Measurements from ENCODE around the gene SCNN1A.

The SCNN1A gene

DNA sequence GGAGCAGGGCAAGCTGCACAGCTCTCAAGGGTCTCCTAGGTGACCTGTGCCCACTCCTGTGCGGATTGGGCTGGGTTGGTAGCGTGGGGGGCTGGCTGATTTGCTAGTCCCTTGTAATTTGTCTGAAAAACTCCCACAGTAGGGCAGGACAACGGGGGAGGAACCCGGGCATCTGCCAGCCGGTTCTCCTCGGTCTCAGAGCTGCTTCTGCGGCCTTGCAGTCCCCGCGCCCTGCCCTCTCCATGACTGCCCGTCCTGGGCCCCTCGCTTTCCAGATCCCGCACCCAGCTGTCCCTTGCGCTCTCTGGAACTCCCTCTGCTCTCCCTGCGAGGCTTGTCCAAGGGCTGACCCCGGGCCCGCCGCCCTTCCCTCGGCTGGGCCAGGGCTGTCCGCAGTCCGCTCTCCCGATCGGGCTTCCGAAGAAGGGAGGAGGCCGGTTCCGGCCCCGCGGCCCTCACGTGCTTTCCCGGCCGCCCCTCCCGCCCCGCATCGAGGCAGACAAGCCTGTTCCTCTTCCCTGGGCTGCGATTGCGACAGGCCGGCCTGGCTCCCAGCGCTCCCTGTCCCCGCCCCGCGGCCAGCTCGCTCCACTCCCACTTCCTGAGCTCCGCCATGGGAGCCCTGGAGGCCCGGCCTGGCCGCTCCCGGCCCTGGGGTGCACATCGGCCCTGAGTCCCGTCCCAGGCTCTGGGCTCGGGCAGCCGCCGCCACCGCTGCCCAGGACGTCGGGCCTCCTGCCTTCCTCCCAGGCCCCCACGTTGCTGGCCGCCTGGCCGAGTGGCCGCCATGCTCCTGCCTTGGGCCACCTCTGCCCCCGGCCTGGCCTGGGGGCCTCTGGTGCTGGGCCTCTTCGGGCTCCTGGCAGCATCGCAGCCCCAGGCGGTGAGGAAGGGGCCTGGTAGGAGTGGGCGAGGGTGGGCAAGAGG lies 8.5 kb upstream of the SCNN1A start, which contains the start of gene LTBR:
Gene LTBR (plus strand): TSS at position 591 of the 927 bp plus-strand sequence. CDS start 197 bp downstream, at position 788.
- TF ChIP-seq ESRRG (CRISPR knock-in tag; IDR thresholded peaks at IDR 0.05) (no peak), ZNF8 (CRISPR knock-in tag; IDR thresholded peaks at IDR 0.05) (no peak), ZFP30 (CRISPR knock-in tag; IDR thresholded peaks at IDR 0.05) (no peak), ZFP3 (CRISPR knock-in tag; IDR thresholded peaks at IDR 0.05) (no peak), ISL1 (CRISPR knock-in tag; IDR thresholded peaks at IDR 0.05) (no peak), CSDC2 (CRISPR knock-in tag; IDR thresholded peaks at IDR 0.05) (no peak), GLIS3 (CRISPR knock-in tag; IDR thresholded peaks at IDR 0.05) (no peak), CSRNP3 (CRISPR knock-in tag; IDR thresholded peaks at IDR 0.05) (no peak), TSHZ2 (CRISPR knock-in tag; IDR thresholded peaks at IDR 0.05) (no peak), SNAI2 (CRISPR knock-in tag; IDR thresholded peaks at IDR 0.05) (no peak), ZC3H10 (CRISPR knock-in tag; IDR thresholded peaks at IDR 0.05) (no peak)
- ATAC-seq: no peak

GRCh38 chr12:6382982-6383381 lies 7.6 kb upstream of the SCNN1A start:
- ATAC-seq: no peak

GRCh38 chr12:6382371-6382770 lies 7.0 kb upstream of the SCNN1A start:
- ATAC-seq: no peak
- no peak for TF ChIP-seq ISL1 (CRISPR knock-in tag; IDR thresholded peaks at IDR 0.05)
- TF ChIP-seq PPARA (CRISPR knock-in tag; IDR thresholded peaks at IDR 0.05; ENCODE audit: borderline replicate concordance): no peak
- TF ChIP-seq ZC3H10 (CRISPR knock-in tag; IDR thresholded peaks at IDR 0.05): no peak
- TF ChIP-seq CSRNP3 (CRISPR knock-in tag; IDR thresholded peaks at IDR 0.05): no peak
- TF ChIP-seq ZFP30 (CRISPR knock-in tag; IDR thresholded peaks at IDR 0.05): no peak
- TF ChIP-seq, protein P1, sequence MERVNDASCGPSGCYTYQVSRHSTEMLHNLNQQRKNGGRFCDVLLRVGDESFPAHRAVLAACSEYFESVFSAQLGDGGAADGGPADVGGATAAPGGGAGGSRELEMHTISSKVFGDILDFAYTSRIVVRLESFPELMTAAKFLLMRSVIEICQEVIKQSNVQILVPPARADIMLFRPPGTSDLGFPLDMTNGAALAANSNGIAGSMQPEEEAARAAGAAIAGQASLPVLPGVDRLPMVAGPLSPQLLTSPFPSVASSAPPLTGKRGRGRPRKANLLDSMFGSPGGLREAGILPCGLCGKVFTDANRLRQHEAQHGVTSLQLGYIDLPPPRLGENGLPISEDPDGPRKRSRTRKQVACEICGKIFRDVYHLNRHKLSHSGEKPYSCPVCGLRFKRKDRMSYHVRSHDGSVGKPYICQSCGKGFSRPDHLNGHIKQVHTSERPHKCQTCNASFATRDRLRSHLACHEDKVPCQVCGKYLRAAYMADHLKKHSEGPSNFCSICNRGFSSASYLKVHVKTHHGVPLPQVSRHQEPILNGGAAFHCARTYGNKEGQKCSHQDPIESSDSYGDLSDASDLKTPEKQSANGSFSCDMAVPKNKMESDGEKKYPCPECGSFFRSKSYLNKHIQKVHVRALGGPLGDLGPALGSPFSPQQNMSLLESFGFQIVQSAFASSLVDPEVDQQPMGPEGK (CRISPR knock-in tag; IDR thresholded peaks at IDR 0.05; ENCODE audit: borderline replicate concordance): no peak
- TF ChIP-seq ZNF565 (CRISPR knock-in tag; conservative IDR thresholded peaks at IDR 0.05; ENCODE audit: low read depth): no peak
- no peak for TF ChIP-seq RARB (CRISPR knock-in tag; IDR thresholded peaks at IDR 0.05)
- TF ChIP-seq OSR1 (CRISPR knock-in tag; IDR thresholded peaks at IDR 0.05): no peak

More at GRCh38 chr12:6382982-6383381, 7.6 kb upstream of the SCNN1A start:
- TF ChIP-seq RARB (CRISPR knock-in tag; IDR thresholded peaks at IDR 0.05) (no peak), GLIS3 (CRISPR knock-in tag; IDR thresholded peaks at IDR 0.05) (no peak), BACH2 (CRISPR knock-in tag; IDR thresholded peaks at IDR 0.05; ENCODE audit: borderline replicate concordance) (no peak), CREB5 (CRISPR knock-in tag; IDR thresholded peaks at IDR 0.05; ENCODE audit: low read depth) (no peak), ZC3H10 (CRISPR knock-in tag; IDR thresholded peaks at IDR 0.05) (no peak), PPARA (CRISPR knock-in tag; IDR thresholded peaks at IDR 0.05; ENCODE audit: borderline replicate concordance) (no peak), TCF4 (CRISPR knock-in tag; IDR thresholded peaks at IDR 0.05; ENCODE audit: borderline replicate concordance) (no peak), TSHZ2 (CRISPR knock-in tag; IDR thresholded peaks at IDR 0.05) (no peak)
